Measurements from ENCODE around the gene CERS2. TPM values are rescaled to one million over a fixed set of nuclear protein-coding genes. Genes with fewer than 3 reads are reported as not detected.
A peak's percentile ranks its signal among the peaks of the same experiment; 100 is the strongest.

Gene CERS2
- total and polyA plus RNA-seq, 2 of the 8 experiments (the other 6 are each of a cell fraction or from before 2014, with no cell fraction given): 216 to 237 TPM

GRCh38 chr1:150981177-150981804, 6.7 kb upstream of the CERS2 start (continued):
- TF ChIP-seq, protein P1, sequence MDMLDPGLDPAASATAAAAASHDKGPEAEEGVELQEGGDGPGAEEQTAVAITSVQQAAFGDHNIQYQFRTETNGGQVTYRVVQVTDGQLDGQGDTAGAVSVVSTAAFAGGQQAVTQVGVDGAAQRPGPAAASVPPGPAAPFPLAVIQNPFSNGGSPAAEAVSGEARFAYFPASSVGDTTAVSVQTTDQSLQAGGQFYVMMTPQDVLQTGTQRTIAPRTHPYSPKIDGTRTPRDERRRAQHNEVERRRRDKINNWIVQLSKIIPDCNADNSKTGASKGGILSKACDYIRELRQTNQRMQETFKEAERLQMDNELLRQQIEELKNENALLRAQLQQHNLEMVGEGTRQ (IDR thresholded peaks at IDR 0.05; ENCODE audit: low read length): no peak
- 0 out of 2 replicates have a peak, but pooled peaks have one; percentile 31 for TF ChIP-seq TCF12 (IDR thresholded peaks at IDR 0.05; ENCODE audit: low read depth, low read length)
- no peak for TF ChIP-seq SP2 (IDR thresholded peaks at IDR 0.05; ENCODE audit: low read length)
- TF ChIP-seq CREB1 (IDR thresholded peaks at IDR 0.05): no peak
- no peak for TF ChIP-seq SP4 (IDR thresholded peaks at IDR 0.05; ENCODE audit: low read length)
- TF ChIP-seq, protein P2, sequence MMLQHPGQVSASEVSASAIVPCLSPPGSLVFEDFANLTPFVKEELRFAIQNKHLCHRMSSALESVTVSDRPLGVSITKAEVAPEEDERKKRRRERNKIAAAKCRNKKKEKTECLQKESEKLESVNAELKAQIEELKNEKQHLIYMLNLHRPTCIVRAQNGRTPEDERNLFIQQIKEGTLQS (IDR thresholded peaks at IDR 0.05; ENCODE audit: insufficient read depth, low read depth, low read length): 0 out of 2 replicates have a peak, but pooled peaks have one; percentile 20
- TF ChIP-seq CEBPB (IDR thresholded peaks at IDR 0.05; ENCODE audit: low read depth, low read length): peak; percentile 87
- no peak for TF ChIP-seq NRF1 (IDR thresholded peaks at IDR 0.05; ENCODE audit: low read depth, low read length)
- TF ChIP-seq SAP30 (IDR thresholded peaks at IDR 0.05; ENCODE audit: insufficient read depth, insufficient replicate concordance, low read length): no peak
- no peak for TF ChIP-seq RNF2 (IDR thresholded peaks at IDR 0.05; ENCODE audit: borderline replicate concordance, low read depth, low read length, missing control alignments, poor library complexity, severe bottlenecking)
- no peak for TF ChIP-seq CHD2 (IDR thresholded peaks at IDR 0.05; ENCODE audit: low read length)
- TF ChIP-seq POLR2A (IDR thresholded peaks at IDR 0.05; ENCODE audit: control extremely low read depth in 1 of 2, low read depth in 2 of 2, low read length in 2 of 2): peak; percentile 69 to 72; a peak in 2 of 3 replicates
- no peak for TF ChIP-seq BRCA1 (IDR thresholded peaks at IDR 0.05; ENCODE audit: low read depth, low read length)
- TF ChIP-seq KDM4A (IDR thresholded peaks at IDR 0.05; ENCODE audit: low read depth, low read length, severe bottlenecking): no peak
- TF ChIP-seq BCL11A (IDR thresholded peaks at IDR 0.05; ENCODE audit: low read depth in 2 of 2, low read length in 2 of 2): no peak
- peak; percentile 79 for TF ChIP-seq ASH2L (IDR thresholded peaks at IDR 0.05; ENCODE audit: low read length)
- no peak for TF ChIP-seq KDM1A (IDR thresholded peaks at IDR 0.05; ENCODE audit: borderline replicate concordance, low read length)

Data from H1 (cell line).